Heart right ventricle (tissue), 16 donors: ENCODE measurements around the gene PILRB. TPM values are rescaled to one million over a fixed set of nuclear protein-coding genes. Genes with fewer than 3 reads are reported as not detected.

Experiments
- ATAC-seq, 8 donors: fragments of 200-7000 bp; cut with Tn5 transposase; one replicate each; pipeline ENCODE4 v1.9.1; 2020; ENCODE audit warnings: mild to moderate bottlenecking in 8 of 8, moderate library complexity in 8 of 8, moderate number of reproducible peaks in 1 of 8
- DNase-seq, 2 donors: peaks; one replicate each; pipeline ENCODE4 v3.0.0-alpha.2; 2020
- H3K27ac ChIP-seq, 10 donors: fragments of 200-600 bp; sonication (generic) in 2 of 10; one replicate each; pipeline versions ENCODE4 v1.5.0 to v1.8.0; 2020 to 2022; ENCODE audit warnings: mild to moderate bottlenecking in 3 of 10
- H3K27me3 ChIP-seq, 7 donors: fragments of 200-600 bp; one replicate each; pipeline ENCODE4 v1.8.0; 2021 to 2022; ENCODE audit warnings: mild to moderate bottlenecking in 2 of 7
- H3K36me3 ChIP-seq, 9 donors: fragments of 200-600 bp; sonication (generic) in 1 of 9; one replicate each; pipeline versions ENCODE4 v1.5.0 to v1.8.0; 2020 to 2022; ENCODE audit warnings: mild to moderate bottlenecking in 2 of 9
- H3K4me1 ChIP-seq, 9 donors: fragments of 200-600 bp; sonication (generic) in 1 of 9; one replicate each; pipeline versions ENCODE4 v1.5.0 to v1.8.0; 2020 to 2022; ENCODE audit warnings: mild to moderate bottlenecking in 4 of 9
- H3K4me3 ChIP-seq, 10 donors: fragments of 200-600 bp; sonication (generic) in 2 of 10; one replicate each; pipeline versions ENCODE4 v1.5.0 to v1.8.0; 2020 to 2022; ENCODE audit warnings: mild to moderate bottlenecking in 7 of 10, moderate library complexity in 2 of 10
- H3K9me3 ChIP-seq, 11 donors: fragments of 200-600 bp in 10 of 11; sonication (generic) in 2 of 11; one replicate each; pipeline versions ENCODE4 v1.5.0 to v1.8.0; 2013 to 2022; ENCODE audit warnings: mild to moderate bottlenecking in 2 of 11, control low read depth in 1 of 11, moderate library complexity in 1 of 11
- CTCF ChIP-seq, 9 donors: fragments of 200-600 bp; sonication (generic) in 2 of 9; IDR thresholded peaks; one replicate each; pipeline versions ENCODE4 v1.5.0 to v1.8.0; 2021 to 2022; ENCODE audit warnings: antibody characterized with exemption in 9 of 9, mild to moderate bottlenecking in 5 of 9, moderate library complexity in 1 of 9
- WGBS, 2 donors: extraction: QIAGEN DNeasy Blood & Tissue Kit; methylation state at CpG; one replicate each; pipeline ENCODE4 v1.1.7; 2013; ENCODE audit warnings: inconsistent platforms in 1 of 2; 5-methylcytosine and 5-hydroxymethylcytosine counted together
- intact Hi-C, 10 donors: fragments of 100-400 bp; cut with DNase I; formaldehyde crosslinking; loops; one replicate each; pipeline versions ENCODE4 v1.11.1 to v1.14.2; 2022
- polyA plus RNA-seq, 2 donors: library from polyadenylated mRNA; stranded (reverse); fragments of 200-250 nt; gene quantifications; one replicate each; pipeline ENCODE4 v1.2.3, GENCODE V29; 2013
- total RNA-seq, 10 donors: library from RNA; stranded (reverse); fragmentation: NEBNext Ultra II Directional in 3 of 10; extraction: Animal tissue kit (Norgen Biotek cat#: 25700) in 3 of 10; gene quantifications; one replicate each; pipeline versions ENCODE4 v1.2.1 to v1.2.4, GENCODE V29; 2021 to 2023
- donor health status: Arrhythmogenic right ventricular cardiomyopathy.
- donor health status: ischemic (EF 13 %, LVEDD 7.1; RV severe dilation, severe dysfunction).
- donor health status: healthy with polysubstance abuse.
- donor health status: DM: no; HTN: yes; CAD: no.
- donor health status: DM: no; HTN: no; CAD: no.
- donor health status: ischemic (EF 25% LVEDD 6.9; RV normal size, moderate dysfunction).
- donor health status: ischemic (EF 25% LVEDD 5.7; RV mildly dilated, moderate dysfunction).
- donor health status: healthy.
- donor health status: DM: yes; HTN: yes; CAD: no.
- donor health status: Ischemic cardiomyopathy.
- donor health status: ischemic (EF 35%, LVEDD 5.7; RV mildly dilated, moderate dysfunction).
- donor health status: nonischemic (EF 11% LVEDD 7.7; RV severe dilation, severe dysfunction).
- donor health status: DM: yes; HTN: yes; CAD: no.
- donor health status: PGD.
- donor health status: ischemic (EF 29% LVEDD 5.4; RV normal size, mild dysfunction).
- donor health status: nonischemic (EF 23%, LVEDD 6.1; RV moderate dilation, normal function).

Gene PILRB
- total and polyA plus RNA-seq, 12 donors: 7.3 to 69.1 (median 11.4) TPM

GRCh38 chr7:100366411-100367250, 8.7 kb downstream of the PILRB start:
- DNase-seq (no peak), ATAC-seq (peak in 2 of 8 donors; percentile 6 to 14)
- peaks cover 0 to 67% (median 0%) of the 10 kb centered on the region in 9 donors for H3K4me1 ChIP-seq
- H3K4me3 ChIP-seq: no peak overlapping the region
- peak overlapping the region in 1 of 10 donors; percentile 95 for H3K27ac ChIP-seq
- no peak for TF ChIP-seq CTCF (IDR thresholded peaks at IDR 0.05)
- 88% methylated on average over 16 of the region's 16 CpGs for WGBS, 2 donors
- no peaks in the 10 kb centered on the region for H3K27me3 ChIP-seq
- H3K36me3 ChIP-seq: peaks cover 0 to 69% (median 15%) of the 10 kb centered on the region in 9 donors
- H3K9me3 ChIP-seq: no peaks in the 10 kb centered on the region
- intact Hi-C loops: no loop called here

DNA sequence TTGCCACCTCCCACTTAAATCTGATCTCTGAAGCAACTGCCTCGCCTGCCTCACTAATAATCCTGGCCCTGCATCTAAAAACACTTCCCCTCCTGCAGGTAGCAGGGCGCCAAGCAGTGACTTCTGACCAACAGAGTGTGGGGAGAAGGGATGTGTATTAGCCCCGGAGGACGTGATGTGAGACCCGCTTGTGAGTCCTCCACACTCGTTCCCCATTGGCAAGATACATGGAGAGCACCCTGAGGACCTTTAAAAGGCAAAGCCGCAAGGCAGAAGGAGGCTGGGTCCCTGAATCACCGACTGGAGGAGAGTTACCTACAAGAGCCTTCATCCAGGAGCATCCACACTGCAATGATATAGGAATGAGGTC, 9.3 kb downstream of the PILRB start:
- DNase-seq: no peak
- peaks cover 0 to 63% (median 9%) of the 10 kb centered on the region in 9 donors for H3K36me3 ChIP-seq
- TF ChIP-seq CTCF (IDR thresholded peaks at IDR 0.05): no peak

DNA sequence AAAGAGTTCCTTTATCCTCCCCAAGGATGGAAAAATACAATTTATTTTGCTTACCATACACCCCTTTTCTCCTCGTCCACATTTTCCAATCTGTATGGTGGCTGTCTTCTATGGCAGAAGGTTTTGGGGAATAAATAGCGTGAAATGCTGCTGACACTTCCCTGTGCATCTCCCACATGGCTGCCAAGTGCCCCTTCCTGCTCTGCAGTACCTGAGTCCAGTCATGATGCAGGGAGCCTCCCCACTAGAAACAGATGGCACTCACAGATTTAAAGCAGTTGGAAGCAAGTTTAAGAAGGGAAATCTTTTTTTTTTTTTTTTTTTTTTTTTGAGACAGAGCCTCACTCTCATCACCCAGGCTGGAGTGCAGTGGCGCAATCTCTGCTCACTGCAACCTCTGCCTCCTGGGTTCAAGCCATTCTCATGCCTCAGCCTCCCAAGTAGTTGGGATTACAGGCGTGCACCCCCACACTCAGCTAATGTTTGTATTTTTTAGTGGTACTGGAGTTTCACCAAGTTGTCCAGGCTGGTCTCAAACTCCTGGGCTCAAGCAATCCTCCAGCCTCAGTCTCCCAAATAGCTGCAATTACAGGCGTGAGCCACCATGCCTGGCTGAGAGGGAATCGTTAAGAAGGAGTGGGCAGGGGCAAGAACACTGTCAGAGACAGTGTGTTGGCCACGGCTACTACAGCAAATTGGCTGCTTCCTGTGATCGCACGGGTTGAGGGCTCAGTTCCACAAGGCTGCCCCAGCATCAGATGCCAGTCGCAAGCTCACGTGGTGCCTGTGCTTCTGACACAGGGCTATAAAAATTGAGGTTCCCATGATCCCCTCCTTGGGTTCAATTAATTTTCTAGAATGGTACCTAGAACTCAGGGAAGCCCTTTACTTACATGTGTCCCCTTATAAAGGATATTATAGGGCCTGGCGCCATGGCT, 10.0 kb downstream of the PILRB start:
- H3K27me3 ChIP-seq: no peaks in the 10 kb centered on the region
- peak overlapping the region in 5 of 10 donors; percentile 12 to 95 (median 22) for H3K27ac ChIP-seq
- no peak overlapping the region for H3K4me3 ChIP-seq
- TF ChIP-seq CTCF (IDR thresholded peaks at IDR 0.05): no peak
- H3K36me3 ChIP-seq: peaks cover 0 to 56% (median 4%) of the 10 kb centered on the region in 9 donors
- ATAC-seq: peak in 1 of 8 donors; percentile 27
- DNase-seq: no peak
- no peaks in the 10 kb centered on the region for H3K9me3 ChIP-seq
- peaks cover 0 to 80% (median 0%) of the 10 kb centered on the region in 9 donors for H3K4me1 ChIP-seq
- intact Hi-C loops: no loop called here
- 91% methylated on average over 12 of the region's 12 CpGs for WGBS, 2 donors

More for the DNA sequence above, 9.3 kb downstream of the PILRB start:
- Histone ChIP-seq H3K27ac (peak overlapping the region in 2 of 10 donors; percentile 22 to 95), H3K9me3 (no peaks in the 10 kb centered on the region), H3K4me3 (no peak overlapping the region), H3K27me3 (no peaks in the 10 kb centered on the region), H3K4me1 (peaks cover 0 to 73% (median 0%) of the 10 kb centered on the region in 9 donors)
- intact Hi-C loops: no loop called here
- ATAC-seq: no peak
- WGBS, 2 donors: 93 to 94% methylated on average over 8 of the region's 8 CpGs

DNA sequence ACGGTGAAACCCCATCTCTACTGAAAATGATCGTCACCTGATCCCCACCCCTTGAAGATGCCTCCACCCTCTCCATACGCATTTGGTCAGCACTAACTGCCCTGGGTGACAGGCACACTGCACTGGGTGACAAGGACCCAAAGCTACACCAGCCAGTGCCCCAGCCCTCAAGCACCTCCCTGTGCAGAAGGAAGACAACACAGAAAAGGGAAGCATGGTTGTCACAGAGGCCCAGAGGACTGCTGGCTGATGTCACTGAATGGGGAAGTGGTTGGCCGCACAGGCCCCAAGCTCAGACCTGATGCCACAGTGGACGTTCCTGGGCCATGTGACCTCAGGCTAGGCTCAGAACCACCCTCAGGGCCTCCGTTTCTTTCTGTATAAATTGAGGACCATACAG, 11.2 kb downstream of the PILRB start:
- peaks cover 0 to 86% (median 0%) of the 10 kb centered on the region in 9 donors for H3K4me1 ChIP-seq
- ATAC-seq: peak; percentile 36 to 75 (median 62)

More for the DNA sequence above, 11.2 kb downstream of the PILRB start:
- peak; percentile 37 to 58 for DNase-seq
- Histone ChIP-seq H3K36me3 (peaks cover 0 to 44% (median 0%) of the 10 kb centered on the region in 9 donors), H3K9me3 (no peaks in the 10 kb centered on the region), H3K4me3 (no peak overlapping the region), H3K27me3 (no peaks in the 10 kb centered on the region), H3K27ac (peak overlapping the region in 6 of 10 donors; percentile 30 to 95 (median 60))
- WGBS, 2 donors: 76 to 78% methylated on average over 6 of the region's 6 CpGs
- no peak for TF ChIP-seq CTCF (IDR thresholded peaks at IDR 0.05)
- intact Hi-C loops: no loop called here
